Activated naive CD4-positive, alpha-beta T cell treated with anti-CD3 and anti-CD28 coated beads, Interleukin-2, amount 10 ng/mL, durations not matched to agents 7 days and 5 days (primary cell): ENCODE data around the gene USP19.

Source experiments
- CTCF ChIA-PET: fragments of 350-600 bp; sonication (Branson Sonifier 250); formaldehyde crosslinking; loops from one replicate; lab custom pipeline; 2021; ENCODE audit warnings: antibody characterized with exemption; lab: Charles Lee
- DNase-seq: peaks from one replicate; pipeline ENCODE4 v3.0.0-alpha.2; 2020
- H3K27ac Mint-ChIP-seq: one replicate; pipeline ENCODE4 v1.8.0; 2021; ENCODE audit warnings: mild to moderate bottlenecking, moderate library complexity, mixed read lengths
- H3K27me3 Mint-ChIP-seq: one replicate; pipeline ENCODE4 v1.8.0; 2021; ENCODE audit warnings: mild to moderate bottlenecking, mixed read lengths
- H3K36me3 Mint-ChIP-seq: one replicate; pipeline ENCODE4 v1.8.0; 2021; ENCODE audit warnings: mixed read lengths
- H3K4me1 Mint-ChIP-seq: one replicate; pipeline ENCODE4 v1.8.0; 2021; ENCODE audit warnings: mixed read lengths
- H3K4me3 Mint-ChIP-seq: one replicate; pipeline ENCODE4 v1.8.0; 2021; ENCODE audit warnings: mild to moderate bottlenecking, moderate library complexity, mixed read lengths
- H3K9me3 Mint-ChIP-seq: one replicate; pipeline ENCODE4 v1.8.0; 2021; ENCODE audit warnings: mixed read lengths

The USP19 gene

GRCh38 chr3:49123687-49124086, 3.1 kb upstream of the USP19 start:
- H3K27me3 Mint-ChIP-seq, result no peaks in the 10 kb centered on the region
- H3K4me1 Mint-ChIP-seq, result peaks cover 23% of the 10 kb centered on the region
- DNase-seq, result no peak
- CTCF ChIA-PET, result interaction anchor here (1.5 kb wide), 1 partner anchor 29 kb away, joined by 4 read pairs; the partner anchor contains the start of gene QRICH1
- no peak overlapping the region for H3K4me3 Mint-ChIP-seq
- peaks cover 5% of the 10 kb centered on the region for H3K36me3 Mint-ChIP-seq
- no peaks in the 10 kb centered on the region for H3K9me3 Mint-ChIP-seq
- H3K27ac Mint-ChIP-seq, result no peak overlapping the region

- Mint-ChIP-seq H3K27ac (no peak overlapping the region), H3K27me3 (no peaks in the 10 kb centered on the region), H3K4me3 (no peak overlapping the region), H3K9me3 (no peaks in the 10 kb centered on the region), H3K4me1 (peaks cover 24% of the 10 kb centered on the region), H3K36me3 (peaks cover 7% of the 10 kb centered on the region)
- no peak for DNase-seq
- CTCF ChIA-PET, result interaction anchor here (1.5 kb wide), 1 partner anchor 29 kb away, joined by 4 read pairs; the partner anchor contains the start of gene QRICH1
These were observed 2.4 kb upstream of the USP19 start for GRCh38 chr3:49122886-49123545.

DNA sequence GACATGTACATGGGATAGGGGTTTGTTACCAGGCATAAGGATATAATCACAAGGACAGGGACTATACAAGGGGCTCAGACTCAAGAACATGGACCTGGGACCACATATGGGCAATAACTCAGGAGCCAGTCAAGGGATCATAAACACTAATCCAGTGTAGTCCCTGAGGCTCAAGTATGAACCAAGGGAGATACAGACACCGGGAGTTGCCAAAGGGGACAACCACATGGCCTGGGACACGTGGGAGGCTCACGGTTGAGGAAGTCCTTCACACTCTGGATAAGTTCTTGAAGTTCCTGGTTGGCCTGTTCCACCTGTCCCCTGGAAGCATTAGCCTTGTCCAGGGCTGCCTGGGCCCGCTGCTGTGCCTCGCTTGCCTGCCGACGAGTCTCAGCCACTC, 1.8 kb upstream of the USP19 start:
- Mint-ChIP-seq H3K27me3 (no peaks in the 10 kb centered on the region), H3K4me3 (no peak overlapping the region), H3K9me3 (no peaks in the 10 kb centered on the region), H3K36me3 (peaks cover 10% of the 10 kb centered on the region), H3K27ac (peak overlapping the region; percentile 92), H3K4me1 (peaks cover 24% of the 10 kb centered on the region)
- no peak for DNase-seq
- CTCF ChIA-PET, result interaction anchor here (1.5 kb wide), 1 partner anchor 28 kb away, joined by 4 read pairs; the partner anchor contains the start of gene QRICH1

DNA sequence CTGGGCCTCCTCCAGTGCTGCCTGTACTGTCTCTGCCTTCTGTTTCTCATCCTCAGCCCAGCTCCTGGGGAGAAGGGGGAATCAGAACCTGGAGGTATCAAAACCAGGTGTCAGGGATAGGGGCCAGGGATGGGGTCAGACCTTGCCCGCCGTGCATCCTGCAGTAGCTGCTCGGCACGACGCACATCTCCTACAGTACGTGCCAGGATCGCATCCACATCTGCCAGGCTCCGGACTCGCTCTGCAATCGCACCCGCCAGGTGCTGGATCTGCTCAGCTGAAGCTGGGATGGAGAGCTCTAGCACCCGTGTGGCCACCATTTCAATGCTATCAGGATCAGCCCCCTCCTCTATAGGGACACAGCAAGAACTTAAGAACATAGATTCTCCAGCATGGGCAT, 1.4 kb upstream of the USP19 start:
- H3K4me3 Mint-ChIP-seq, result peak overlapping the region; percentile 87
- peaks cover 13% of the 10 kb centered on the region for H3K36me3 Mint-ChIP-seq
- DNase-seq, result no peak
- peak overlapping the region; percentile 92 for H3K27ac Mint-ChIP-seq
- CTCF ChIA-PET, result no interaction called here
- H3K9me3 Mint-ChIP-seq, result no peaks in the 10 kb centered on the region
- no peaks in the 10 kb centered on the region for H3K27me3 Mint-ChIP-seq
- H3K4me1 Mint-ChIP-seq, result peaks cover 24% of the 10 kb centered on the region

GRCh38 chr3:49121132-49121736, 611 bp upstream of the USP19 start:
- CTCF ChIA-PET, result interaction anchor here (0.6 to 1.4 kb wide), 3 partner anchors 27 to 352 kb away, joined by 3 to 4 read pairs (median 3); partner anchors contain the start of genes NDUFAF3 and QRICH1
- DNase-seq, result peak; percentile 28
- Mint-ChIP-seq H3K9me3 (no peaks in the 10 kb centered on the region), H3K27me3 (no peaks in the 10 kb centered on the region), H3K4me3 (peak overlapping the region; percentile 87), H3K4me1 (peaks cover 24% of the 10 kb centered on the region), H3K36me3 (peaks cover 18% of the 10 kb centered on the region), H3K27ac (peak overlapping the region; percentile 92)

DNA sequence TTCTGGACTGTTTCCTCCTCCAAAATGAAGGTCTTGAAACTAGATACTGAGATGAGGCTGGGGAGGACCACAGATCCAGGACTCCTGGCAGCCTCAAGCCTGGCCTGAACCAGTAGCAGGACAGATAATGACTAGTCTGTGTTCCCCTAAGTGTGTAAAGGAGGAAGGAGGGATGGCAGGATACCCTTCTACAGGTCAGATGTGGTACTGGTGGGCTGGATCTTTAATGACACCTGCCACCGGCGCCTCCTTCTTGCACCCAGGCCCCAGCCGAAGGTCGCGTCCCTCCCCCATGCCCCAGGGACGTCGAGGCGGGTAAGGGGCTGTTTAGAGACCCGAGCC, 556 bp downstream of the USP19 start:
- H3K36me3 Mint-ChIP-seq, result peaks cover 30% of the 10 kb centered on the region
- peak overlapping the region; percentile 87 for H3K4me3 Mint-ChIP-seq
- peak overlapping the region; percentile 92 for H3K27ac Mint-ChIP-seq
- H3K9me3 Mint-ChIP-seq, result no peaks in the 10 kb centered on the region
- H3K27me3 Mint-ChIP-seq, result no peaks in the 10 kb centered on the region
- H3K4me1 Mint-ChIP-seq, result peaks cover 24% of the 10 kb centered on the region
- CTCF ChIA-PET, result interaction anchor here (1.1 to 1.4 kb wide), 2 partner anchors 98 to 132 kb away, joined by 3 to 4 read pairs; partner anchors contain the start of gene NDUFAF3
- DNase-seq, result peak; percentile 42

- no peaks in the 10 kb centered on the region for H3K9me3 Mint-ChIP-seq
- DNase-seq, result no peak
- peak overlapping the region; percentile 87 for H3K4me3 Mint-ChIP-seq
- H3K36me3 Mint-ChIP-seq, result peaks cover 33% of the 10 kb centered on the region
- peak overlapping the region; percentile 92 for H3K27ac Mint-ChIP-seq
- H3K4me1 Mint-ChIP-seq, result peaks cover 24% of the 10 kb centered on the region
- CTCF ChIA-PET, result no interaction called here
- no peaks in the 10 kb centered on the region for H3K27me3 Mint-ChIP-seq
These were observed 1.2 kb downstream of the USP19 start for GRCh38 chr3:49119439-49119838.

GRCh38 chr3:49119036-49119435, 1.6 kb downstream of the USP19 start:
- no peaks in the 10 kb centered on the region for H3K9me3 Mint-ChIP-seq
- DNase-seq, result no peak
- H3K27me3 Mint-ChIP-seq, result no peaks in the 10 kb centered on the region
- H3K4me3 Mint-ChIP-seq, result peak overlapping the region; percentile 87
- H3K4me1 Mint-ChIP-seq, result peaks cover 24% of the 10 kb centered on the region
- H3K27ac Mint-ChIP-seq, result peak overlapping the region; percentile 92
- CTCF ChIA-PET, result no interaction called here
- H3K36me3 Mint-ChIP-seq, result peaks cover 34% of the 10 kb centered on the region

DNA sequence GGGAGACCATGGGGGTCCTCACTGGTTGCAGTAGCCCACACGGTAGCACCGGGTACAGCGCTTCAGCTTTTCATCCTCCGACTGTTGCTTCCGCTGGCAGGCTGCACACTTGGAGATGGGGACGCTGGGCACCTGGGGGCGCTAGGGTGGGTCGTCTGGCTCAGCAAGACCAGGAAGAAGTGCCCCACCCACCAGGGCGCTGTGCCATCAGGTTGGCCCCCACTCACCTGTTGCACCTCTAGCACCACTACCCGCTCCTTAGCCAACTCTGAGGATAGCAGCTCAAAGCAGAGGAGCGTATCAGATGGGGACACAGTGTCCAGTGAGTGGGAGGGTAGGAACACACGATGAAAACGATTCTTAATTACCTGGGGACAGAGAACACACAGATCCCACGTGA, 8.4 kb downstream of the USP19 start:
- H3K27ac Mint-ChIP-seq, result no peak overlapping the region
- no peaks in the 10 kb centered on the region for H3K9me3 Mint-ChIP-seq
- H3K4me1 Mint-ChIP-seq, result no peaks in the 10 kb centered on the region
- CTCF ChIA-PET, result no interaction called here
- peaks cover 49% of the 10 kb centered on the region for H3K36me3 Mint-ChIP-seq
- H3K27me3 Mint-ChIP-seq, result no peaks in the 10 kb centered on the region
- no peak for DNase-seq
- H3K4me3 Mint-ChIP-seq, result no peak overlapping the region

- H3K4me1 Mint-ChIP-seq, result no peaks in the 10 kb centered on the region
- peak overlapping the region; percentile 55 for H3K27ac Mint-ChIP-seq
- CTCF ChIA-PET, result no interaction called here
- no peaks in the 10 kb centered on the region for H3K27me3 Mint-ChIP-seq
- DNase-seq, result no peak
- no peak overlapping the region for H3K4me3 Mint-ChIP-seq
- peaks cover 44% of the 10 kb centered on the region for H3K36me3 Mint-ChIP-seq
- no peaks in the 10 kb centered on the region for H3K9me3 Mint-ChIP-seq
These were observed 9.3 kb downstream of the USP19 start for GRCh38 chr3:49111347-49111746.

DNA sequence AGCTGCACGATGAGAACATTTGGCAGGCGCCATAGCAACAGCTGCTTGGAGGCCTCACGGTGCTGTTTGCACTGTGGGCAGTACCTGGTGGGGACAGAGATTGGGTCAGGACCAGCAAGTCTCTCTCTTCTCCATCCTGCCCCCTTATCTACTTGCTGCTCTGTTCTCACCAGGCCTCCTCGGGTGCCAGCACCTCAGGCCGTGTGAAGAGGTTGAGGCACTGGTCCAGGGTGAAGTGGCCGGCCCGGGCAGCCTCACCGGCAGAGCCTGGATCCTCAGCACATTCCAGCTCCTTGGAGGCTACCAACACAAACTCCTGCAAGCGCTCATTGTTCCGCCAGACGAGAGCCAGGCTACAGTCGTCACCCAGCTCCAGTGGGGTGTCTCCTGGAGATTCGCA, 9.8 kb downstream of the USP19 start:
- H3K27me3 Mint-ChIP-seq, result no peaks in the 10 kb centered on the region
- DNase-seq, result no peak
- CTCF ChIA-PET, result no interaction called here
- H3K4me3 Mint-ChIP-seq, result no peak overlapping the region
- H3K4me1 Mint-ChIP-seq, result peaks cover 4% of the 10 kb centered on the region
- H3K27ac Mint-ChIP-seq, result no peak overlapping the region
- peaks cover 38% of the 10 kb centered on the region for H3K36me3 Mint-ChIP-seq
- no peaks in the 10 kb centered on the region for H3K9me3 Mint-ChIP-seq

GRCh38 chr3:49108346-49108745, 12.3 kb downstream of the USP19 start:
- Mint-ChIP-seq H3K27ac (no peak overlapping the region), H3K4me1 (peaks cover 26% of the 10 kb centered on the region), H3K9me3 (no peaks in the 10 kb centered on the region), H3K4me3 (no peak overlapping the region), H3K27me3 (no peaks in the 10 kb centered on the region), H3K36me3 (peaks cover 34% of the 10 kb centered on the region)
- no peak for DNase-seq
- CTCF ChIA-PET, result interaction anchor here (1.5 kb wide), 1 partner anchor 13 kb away, joined by 3 read pairs; no protein-coding TSS in a partner anchor

DNA sequence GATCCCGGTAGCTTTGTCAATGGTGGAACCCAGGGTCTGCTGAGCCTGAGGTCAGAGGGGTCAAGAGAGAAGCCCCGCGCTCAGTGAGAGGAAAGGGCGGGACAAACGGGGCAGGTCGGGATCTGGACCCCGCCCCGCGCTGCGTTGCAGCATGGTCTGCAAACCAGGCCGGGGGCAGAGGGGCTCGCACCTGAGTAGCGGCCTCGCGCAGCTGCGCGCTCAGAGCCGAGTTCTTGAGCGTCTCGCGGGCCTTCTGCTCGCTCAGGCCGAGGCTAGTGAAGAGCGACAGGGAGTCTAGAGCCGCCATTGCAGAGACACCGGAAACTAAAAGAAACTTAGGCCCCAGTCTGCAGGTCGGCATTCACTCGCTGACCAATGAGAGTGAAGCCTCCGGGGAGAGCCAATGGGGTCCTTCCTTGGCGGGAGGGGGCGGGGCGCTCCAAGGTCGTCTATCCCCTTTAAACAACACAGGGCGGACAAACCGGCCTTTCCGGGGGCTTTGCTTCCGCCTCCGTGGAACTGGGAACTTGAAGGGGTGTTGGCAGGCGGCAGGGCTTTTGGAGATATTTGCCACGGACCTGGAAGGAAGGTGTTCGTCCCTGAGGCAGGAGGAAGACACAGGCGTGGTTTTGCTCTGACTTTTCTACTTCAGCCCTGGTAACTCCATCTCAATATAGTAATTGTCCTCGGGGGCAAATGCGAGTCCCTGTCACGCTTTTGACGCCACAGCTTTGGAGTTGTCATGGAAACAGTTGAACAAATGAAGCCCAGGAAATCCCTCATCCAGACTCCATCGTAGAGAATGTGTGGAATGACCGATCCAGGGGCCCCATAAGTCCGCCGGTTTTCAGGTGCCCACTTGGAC, 16.0 kb downstream of the USP19 start, which contains the start of gene QARS1:
QARS1 (minus strand) TSS at position 331 of the 865 bp plus-strand sequence; CDS start at position 307, 24 bp downstream.
- Mint-ChIP-seq H3K9me3 (no peaks in the 10 kb centered on the region), H3K36me3 (peaks cover 43% of the 10 kb centered on the region), H3K27me3 (no peaks in the 10 kb centered on the region), H3K27ac (peak within 1 kb of the TSS; percentile 95), H3K4me1 (peaks cover 35% of the 10 kb centered on the region), H3K4me3 (peak within 1 kb of the TSS; percentile 92)
- DNase-seq, result peak; percentile 95
- CTCF ChIA-PET, result interaction anchor here (3.1 kb wide), 1 partner anchor 11 kb away, joined by 17 read pairs; the partner anchor contains the start of gene QRICH1

- Mint-ChIP-seq H3K36me3 (peaks cover 45% of the 10 kb centered on the region), H3K4me1 (peaks cover 35% of the 10 kb centered on the region), H3K4me3 (peak overlapping the region; percentile 92), H3K9me3 (no peaks in the 10 kb centered on the region), H3K27ac (peak overlapping the region; percentile 95), H3K27me3 (no peaks in the 10 kb centered on the region)
- DNase-seq, result no peak
- CTCF ChIA-PET, result interaction anchor here (3.1 kb wide), 1 partner anchor 10 kb away, joined by 17 read pairs; the partner anchor contains the start of gene QRICH1
These were observed 16.6 kb downstream of the USP19 start for GRCh38 chr3:49104052-49104426.
